ENCODE data around the gene CUX1. TPM values are rescaled to one million over a fixed set of nuclear protein-coding genes. Genes with fewer than 3 reads are reported as not detected.
"Not testable (repeated sequence)": the region's sequence is repeated elsewhere in the genome, so short reads cannot be mapped to it uniquely, and the experiment has no call there.

CUX1 gene
- total RNA-seq, 1 donor from 2014 or later: 53.3 TPM

DNA sequence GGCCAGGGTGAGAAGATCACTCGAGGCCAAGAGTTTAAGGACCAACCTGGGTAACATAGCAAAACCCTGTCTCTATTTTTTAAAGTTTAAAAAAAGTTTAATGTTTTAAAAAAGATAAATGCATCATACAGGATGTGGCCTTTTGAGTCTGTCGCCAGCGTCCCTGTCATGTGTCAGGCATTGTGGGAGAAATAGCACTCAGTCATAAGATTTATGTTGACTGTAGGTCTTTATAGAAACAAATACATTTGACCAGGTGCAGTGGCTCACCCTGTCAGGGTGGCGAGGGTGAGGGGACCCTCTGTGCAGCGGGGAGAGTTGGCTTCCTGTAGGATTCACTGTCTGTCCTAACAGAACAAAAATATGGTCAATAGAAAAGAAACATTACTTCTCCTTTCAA lies 405.8 kb downstream of the CUX1 start:
- no peak for ATAC-seq

DNA sequence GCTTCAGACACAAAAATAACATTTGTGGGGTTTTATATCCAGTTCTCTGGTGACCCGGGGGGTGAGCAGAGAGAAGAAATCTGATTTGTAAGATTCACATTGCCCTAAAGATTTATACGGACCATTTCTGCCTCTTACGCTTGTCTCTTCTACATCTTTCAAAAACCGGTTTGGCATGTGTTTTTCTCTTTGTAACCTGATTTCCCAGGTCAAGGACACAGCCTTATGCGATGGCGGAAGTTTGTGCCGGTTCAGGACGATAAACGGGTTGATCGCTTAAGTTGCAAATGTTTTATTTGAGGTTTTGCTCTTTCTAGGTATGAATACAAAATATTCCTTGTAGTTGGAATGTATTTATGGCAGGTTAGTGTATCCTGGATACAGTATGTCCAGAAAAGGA lies 407.6 kb downstream of the CUX1 start:
- no peak for ATAC-seq

DNA sequence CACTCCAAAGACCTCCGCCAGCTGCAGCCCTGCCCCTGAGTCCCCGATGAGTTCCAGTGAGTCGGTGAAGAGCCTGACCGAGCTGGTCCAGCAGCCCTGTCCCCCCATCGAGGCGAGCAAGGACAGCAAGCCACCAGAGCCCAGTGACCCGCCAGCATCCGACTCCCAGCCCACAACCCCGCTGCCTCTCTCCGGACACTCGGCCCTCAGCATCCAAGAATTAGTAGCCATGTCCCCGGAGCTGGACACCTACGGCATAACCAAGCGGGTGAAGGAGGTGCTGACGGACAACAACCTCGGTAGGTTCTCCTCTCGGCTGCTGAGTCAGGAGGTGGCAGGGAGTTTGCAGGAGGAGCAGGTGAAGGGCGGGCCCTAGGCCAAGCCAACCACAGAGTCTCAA lies 409.9 kb downstream of the CUX1 start:
- no peak for ATAC-seq

DNA sequence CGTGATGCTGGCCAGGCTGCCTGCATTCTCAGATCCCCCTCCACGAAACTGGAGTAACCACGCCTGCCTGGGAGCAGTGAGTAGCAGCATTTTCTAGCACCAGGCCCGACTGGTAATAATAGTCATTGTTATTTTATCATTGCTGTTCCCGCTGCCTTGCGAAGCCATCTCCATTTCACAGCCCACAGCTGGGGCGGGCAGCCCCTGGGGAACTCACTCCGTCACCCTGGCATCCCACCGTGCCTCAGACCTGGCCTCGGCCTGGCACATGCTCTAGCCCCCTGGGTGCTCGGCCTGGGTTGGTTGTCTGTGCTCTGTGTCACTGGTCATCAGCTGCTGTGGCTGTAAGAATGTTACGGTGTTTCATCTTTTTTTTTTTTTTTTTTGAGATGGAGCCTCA lies 411.5 kb downstream of the CUX1 start:
- no peak for ATAC-seq

DNA sequence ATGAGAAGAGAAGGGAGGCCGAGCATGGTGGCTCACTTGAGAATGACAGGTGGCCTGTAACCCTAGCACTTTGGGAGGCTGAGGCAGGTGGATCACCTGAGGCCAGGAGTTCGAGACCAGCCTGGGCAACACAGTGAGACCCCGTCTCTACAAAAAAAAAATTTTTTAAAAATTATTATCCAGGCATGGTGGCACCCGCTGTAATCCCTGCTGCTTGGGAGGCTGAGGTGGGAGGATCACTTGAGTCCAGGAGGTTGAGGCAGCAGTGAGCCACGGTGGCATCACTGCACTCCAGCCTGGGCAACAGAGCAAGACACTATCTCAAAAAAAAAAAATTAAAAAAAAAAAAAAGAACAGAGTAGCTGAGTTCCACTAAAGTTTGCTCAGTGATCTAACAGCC lies 412.7 kb downstream of the CUX1 start:
- ATAC-seq: not testable (repeated sequence)

DNA sequence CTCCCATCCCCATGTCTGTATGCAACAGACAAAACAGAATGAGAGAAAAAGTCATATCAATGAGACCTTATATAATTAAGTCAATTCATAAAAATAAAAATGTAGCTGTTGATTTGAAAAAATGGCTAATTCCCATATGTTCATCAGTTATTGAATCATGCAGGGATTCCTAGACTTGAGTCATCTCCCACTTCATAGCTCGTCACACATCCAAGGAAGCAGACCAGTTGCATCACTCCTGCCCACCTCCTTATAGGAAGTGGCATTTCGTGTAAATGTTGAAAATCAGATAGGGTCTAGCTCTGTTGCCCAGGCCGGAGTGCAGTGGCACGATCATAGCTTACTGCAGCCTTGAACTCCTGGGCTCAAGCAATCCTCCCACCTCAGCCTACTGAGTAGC lies 413.2 kb downstream of the CUX1 start:
- ATAC-seq: no peak

DNA sequence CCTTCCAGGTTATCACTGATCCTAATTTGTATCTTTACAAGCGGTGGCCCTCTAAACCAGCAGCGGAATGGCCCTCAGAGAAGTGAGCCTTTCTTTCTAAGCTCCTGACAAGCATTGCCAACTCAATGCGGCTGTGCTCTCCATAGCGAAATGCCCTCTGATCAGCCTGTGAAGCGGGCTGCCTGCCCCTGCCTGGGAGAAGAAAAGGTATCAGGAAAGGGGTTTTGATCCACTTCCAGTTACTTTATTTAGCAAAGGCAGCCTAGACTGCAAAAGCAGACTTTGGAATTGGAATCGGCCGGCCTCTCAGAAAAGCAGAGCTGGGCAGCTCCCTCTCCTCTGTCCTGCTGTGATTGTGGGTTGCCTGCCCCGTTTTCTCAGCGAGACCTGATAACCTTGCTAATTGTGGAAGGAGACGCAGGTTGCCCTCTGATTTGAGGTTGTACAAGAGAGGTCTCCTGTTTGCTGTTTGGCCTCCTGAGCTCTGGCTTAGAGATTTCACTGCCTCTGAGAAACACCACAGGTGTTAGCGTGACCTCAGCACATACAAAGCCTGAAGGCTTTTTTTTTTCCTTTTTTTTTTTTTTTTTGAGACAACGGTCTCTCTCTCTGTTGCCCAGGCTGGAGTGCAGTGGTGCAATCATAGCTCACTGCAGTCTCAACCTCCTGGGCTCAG lies 415.3 kb downstream of the CUX1 start:
- no peak for ATAC-seq

DNA sequence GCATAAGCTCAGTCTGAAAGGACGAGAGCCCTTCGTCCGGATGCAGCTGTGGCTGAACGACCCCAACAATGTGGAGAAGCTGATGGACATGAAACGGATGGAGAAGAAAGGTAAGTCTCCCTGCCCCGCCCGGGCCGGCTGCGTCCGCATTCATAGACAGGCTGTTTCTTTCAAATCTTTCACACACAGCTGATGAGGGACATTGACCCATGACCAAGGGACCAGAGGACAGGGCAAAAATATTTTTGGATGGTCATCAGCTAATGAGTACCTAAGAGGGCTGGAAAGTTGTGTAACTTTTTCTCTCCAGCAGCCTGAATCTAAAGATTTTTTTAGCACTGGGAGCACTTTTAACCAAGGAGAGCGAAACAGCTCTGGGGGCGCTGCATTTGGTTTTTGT lies 416.7 kb downstream of the CUX1 start:
- no peak for ATAC-seq

DNA sequence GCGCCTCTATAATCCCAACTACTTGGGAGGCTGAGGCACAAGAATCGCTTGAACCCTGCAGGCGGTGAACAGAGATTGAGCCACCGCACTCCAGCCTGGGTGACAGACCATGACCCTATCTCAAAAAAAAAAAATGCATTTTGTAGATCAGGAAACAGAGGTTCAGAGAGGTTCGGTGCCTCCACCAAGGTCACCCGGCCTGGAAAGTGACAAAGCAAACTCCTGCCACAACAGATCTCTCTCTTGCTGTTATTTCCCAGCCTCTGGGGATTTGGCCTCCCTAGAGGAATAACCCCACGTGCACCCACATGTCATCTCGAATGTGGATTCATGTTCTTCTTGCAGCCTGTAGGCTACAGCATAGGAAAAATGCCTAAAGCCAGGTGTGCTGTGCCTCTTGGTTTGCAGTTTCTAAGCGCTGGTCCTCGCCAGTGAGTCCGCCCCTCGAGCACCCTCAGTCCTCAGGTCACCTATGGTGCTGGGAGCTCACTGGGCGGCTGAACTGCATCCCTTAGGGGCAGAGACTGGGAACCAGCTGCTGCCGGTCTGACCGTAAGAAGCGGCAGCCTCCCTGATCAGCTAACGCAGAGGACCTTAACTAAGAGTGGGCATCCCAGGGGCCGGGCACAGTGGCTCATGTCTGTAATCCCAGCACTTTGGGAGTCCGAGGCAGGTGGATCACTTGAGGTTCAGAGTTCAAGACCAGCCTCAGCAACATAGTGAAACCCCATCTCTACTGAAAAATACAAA lies 417.6 kb downstream of the CUX1 start:
- ATAC-seq: no peak

DNA sequence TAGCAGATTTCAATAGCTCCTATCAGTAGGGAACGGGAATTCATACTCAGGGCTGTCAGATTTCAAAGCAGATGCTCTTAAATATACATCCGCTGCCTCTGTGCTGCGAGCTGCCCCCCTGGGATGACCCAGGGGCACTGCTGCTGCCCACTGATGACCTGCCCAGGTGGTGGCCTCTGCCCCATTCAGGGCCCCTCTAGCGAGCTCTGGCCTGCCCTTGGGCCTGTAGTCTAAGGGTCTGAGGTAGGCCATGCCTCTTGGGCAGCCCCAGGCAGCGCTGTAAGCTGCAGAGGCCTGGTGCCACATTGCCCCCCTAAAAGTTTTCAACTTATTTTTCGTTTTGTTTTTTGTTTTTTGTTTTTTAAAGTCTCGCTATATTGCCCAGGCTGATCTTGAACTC lies 418.7 kb downstream of the CUX1 start:
- ATAC-seq: peak; percentile 20

DNA sequence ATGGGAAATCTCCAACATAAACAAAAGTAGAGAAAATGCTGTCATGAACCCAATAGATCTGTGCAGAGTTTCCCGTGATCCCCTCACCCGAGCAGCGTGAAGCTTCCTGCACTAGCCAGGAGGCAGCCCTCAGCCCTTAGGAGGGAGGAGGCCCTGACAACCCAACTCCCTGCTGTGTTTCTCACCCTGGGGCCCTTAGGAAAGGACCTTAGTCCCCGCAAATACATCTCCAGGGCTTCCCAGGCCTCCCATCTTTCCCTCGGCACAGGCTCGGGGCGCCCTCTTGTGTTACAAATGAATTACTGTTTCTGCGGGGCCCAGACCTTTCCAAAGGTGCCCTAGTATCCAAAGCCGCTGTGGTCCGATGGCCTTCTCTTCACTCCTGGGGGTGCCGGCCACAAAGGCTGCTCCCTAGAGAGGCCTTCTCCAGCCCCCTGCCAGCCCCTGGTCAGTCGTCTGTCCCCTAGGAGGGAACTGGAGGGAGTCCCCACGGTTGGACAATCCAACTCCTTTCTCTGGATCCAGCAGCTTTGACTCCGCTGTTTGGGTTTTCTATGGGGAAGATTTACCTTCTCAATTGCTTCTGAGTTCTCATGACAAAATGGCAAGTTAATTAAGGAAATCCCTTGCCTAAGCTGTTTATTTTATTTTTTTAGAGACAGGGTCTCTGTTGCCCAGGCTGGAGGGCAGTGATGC lies 419.3 kb downstream of the CUX1 start:
- ATAC-seq: peak; percentile 81

DNA sequence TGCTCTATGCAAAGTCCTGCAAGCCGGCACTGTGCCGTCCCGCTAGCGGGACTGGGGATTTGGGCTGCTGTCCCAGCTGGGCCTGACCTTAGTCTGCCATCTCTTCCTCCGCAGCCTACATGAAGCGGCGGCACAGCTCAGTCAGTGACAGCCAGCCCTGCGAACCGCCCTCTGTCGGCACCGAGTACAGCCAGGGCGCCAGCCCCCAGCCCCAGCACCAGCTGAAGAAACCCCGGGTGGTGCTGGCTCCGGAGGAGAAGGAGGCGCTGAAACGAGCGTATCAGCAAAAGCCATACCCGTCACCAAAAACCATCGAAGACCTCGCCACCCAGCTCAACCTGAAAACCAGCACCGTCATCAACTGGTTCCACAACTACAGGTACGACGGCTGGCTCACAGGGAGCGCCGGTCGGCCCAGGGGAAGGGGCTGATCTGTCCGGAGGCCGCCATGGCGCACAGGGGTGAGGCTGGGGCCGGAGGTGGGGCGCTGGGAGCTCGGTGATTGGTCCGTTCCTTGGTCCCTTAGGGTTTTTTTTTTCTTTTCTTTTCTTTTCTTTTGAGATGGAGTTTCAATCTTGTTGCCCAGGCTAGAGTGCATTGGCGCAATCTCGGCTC lies 421.9 kb downstream of the CUX1 start:
- ATAC-seq: no peak

DNA sequence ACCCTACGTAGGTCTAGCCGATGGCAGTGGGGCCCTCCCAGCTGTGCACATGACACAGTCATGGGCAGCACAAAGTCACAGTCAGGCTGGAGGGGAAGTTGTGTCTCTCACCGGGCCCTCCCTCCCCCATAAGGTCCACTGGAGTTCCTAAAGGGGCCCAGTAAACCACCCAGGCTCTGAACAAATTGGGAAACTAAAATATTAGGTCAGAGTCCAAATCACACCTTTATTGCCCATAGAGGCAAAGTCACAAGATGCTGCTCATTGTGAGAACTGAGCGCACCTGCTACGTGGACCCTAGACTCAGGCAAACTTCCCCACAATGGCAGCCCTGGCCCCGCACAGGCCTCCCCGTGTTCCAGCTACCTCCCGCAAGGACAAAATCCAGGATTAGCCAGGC lies 424.0 kb downstream of the CUX1 start:
- no peak for ATAC-seq

DNA sequence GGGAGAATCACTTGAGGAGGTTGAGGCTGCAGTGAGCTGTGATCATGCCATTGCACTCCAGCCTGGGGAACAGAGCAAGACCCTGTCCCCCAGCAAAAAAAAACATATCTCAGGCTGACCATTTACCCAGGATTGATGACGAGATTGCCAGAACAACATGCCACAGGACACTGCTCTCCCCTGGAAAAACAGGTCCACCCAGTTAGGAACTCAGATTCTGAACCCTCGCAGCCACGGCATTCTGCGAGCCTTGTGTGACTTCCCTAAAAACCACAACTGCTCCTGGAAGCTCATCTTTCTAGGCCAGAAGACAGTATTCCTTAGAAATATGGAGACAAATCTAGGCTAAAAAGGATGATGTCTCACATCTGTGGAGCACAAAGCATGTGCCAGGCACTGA lies 427.2 kb downstream of the CUX1 start:
- no peak for ATAC-seq

DNA sequence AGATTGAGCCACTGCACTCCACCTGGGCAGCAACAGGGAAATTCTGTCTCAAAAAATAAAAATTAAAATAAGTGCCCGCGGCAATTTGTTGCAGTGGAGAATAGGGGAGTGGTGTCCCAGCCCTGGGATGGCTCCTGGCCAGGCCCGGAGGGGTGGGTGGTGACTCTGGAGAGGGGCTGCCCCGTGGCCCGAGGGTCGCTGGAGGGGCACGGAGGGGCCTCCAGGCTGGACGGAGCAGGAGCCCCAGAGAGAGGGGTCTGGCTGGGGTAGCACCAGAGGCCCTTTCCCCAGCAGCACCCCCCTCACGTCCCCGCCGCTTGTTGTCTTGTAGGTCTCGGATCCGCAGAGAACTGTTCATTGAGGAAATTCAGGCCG lies 430.6 kb downstream of the CUX1 start:
- no peak for ATAC-seq

DNA sequence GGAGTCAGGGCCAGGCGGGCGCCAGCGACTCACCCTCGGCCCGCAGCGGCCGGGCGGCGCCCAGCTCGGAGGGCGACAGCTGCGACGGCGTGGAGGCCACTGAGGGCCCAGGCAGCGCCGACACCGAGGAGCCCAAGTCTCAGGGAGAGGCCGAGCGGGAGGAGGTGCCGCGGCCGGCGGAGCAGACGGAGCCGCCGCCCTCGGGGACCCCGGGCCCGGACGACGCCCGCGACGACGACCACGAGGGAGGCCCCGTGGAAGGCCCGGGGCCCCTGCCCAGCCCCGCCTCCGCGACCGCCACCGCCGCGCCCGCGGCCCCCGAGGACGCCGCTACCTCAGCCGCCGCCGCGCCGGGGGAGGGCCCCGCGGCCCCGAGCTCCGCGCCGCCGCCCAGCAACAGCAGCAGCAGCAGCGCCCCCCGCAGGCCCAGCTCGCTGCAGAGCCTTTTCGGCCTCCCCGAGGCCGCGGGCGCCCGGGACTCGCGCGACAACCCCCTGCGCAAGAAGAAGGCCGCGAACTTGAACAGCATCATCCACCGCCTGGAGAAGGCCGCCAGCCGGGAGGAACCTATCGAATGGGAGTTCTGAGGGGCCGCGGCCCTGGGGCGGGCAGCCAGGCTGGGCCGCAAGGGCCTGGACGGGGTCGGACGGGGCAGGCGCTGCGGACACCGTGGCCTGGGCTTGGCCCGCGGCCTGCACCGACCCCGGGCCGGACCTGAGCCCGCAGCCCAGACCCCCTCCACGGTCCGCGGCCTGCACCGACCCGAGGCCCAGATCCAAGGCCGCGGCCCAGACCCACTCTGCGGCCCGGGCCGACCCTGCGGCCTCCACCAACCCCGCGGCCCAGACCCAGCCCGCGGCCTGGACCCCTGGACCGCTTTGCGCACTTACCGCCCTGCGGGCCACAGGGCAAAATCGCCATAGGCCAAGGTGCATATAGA lies 431.3 kb downstream of the CUX1 start:
- ATAC-seq: no peak

DNA sequence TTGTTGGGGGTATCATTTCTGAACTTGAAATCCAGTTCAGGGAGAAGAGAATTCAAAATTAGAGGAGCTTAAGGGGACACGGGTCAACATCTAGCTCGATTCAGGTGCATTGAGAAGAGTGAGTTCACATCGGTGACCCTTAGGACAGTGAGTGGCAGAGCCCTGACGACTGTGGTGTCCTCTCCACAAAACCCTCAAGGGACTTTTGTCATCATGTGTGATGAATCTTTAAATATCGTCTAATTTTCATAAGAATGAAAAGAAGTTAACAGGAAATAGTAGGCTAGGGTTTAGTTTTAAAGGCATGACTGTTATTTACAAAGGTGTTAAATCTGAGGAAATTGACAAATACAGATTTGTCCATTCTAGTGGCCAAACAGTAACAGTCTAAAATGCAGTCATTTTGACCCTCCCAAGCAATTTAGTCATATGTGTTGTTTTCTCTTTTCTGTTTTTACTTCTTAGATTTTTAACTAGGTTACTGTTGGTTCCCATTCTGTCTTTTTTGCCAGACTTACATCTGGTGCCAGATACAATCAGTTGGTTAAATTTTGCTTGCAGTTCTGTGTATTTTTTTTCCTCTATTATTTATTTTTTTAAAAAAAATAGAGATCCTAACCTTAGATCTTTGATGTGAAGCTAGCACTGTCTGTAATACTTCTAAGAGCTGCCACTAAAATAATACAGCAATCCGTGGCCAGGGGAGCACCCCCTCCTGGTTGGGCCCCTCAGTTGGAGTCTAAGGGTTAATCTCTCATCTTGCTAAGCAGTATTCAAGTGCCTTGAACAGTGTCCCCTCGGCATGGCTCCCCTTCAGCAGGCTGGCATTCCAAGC lies 434.3 kb downstream of the CUX1 start:
- ATAC-seq: no peak

DNA sequence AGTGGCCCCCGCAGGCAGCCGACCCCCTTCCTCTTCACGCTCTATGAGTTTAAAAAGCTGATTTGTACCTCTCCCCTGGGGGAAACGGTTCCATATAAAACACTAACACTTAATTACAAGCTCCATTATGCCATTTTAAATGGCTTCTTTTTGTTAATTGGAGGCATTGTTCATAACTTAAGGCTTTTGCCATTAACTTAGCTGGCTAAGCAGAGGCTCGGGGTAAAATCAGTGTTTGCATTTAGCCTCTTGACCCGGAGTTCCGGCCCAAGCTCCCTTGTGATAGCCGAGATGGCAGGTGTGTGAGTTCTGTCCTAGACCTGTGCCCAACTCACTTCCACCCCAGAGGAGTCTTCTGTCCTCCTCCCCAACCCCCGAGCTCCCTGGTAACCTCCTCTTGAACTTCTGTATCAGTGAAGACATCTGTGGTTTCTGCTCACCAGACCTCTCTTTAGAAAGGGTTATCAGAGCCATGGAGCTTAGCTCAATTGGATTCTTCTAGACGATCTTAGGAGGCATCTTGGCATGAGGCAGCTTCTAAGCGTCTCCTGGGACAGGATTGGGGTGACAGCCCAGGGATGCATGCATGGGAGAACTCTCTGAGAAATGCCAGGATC lies 435.0 kb downstream of the CUX1 start:
- no peak for ATAC-seq

DNA sequence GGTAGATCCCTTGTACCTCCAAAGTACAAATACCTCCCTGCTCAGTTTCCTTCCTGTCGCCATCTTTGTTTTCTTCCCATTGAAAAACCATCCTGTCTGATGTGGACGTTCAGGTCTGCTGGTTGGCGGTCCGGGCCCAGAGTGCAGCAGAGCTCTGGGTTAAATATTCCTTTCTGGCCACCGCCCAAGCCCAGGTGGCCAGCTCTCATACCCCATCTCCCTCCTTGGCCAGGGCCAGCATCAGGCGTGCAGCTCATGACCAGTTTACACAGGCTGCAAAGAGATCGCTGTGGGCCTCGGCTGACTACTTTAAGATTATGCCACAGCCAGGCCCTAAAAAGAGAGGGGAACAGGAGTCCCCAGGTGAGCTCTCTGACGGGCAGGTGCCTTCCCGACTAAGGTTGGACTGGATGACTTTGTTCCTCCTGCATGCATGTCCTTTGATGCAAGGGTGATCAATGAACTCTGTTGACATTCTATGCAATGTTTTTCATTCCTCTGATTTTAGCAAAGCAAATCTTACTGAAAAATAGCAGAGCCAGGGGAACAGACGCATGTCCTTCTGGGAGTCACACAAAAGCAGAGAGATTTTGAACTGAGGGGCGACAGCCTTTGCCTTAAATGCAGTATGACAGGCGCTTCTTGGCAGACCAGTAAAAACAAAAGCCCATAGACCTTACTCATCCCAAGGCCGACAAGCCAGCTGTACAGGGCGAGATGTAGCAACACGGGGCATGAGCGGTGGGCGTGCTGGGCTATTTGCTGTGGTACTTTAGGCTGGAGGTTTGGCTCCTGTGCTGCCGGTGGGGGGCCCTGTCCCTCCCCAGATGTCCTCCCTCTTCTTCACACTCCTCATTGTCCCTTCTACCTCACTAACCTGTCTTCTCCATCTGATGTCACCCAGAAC lies 435.9 kb downstream of the CUX1 start:
- ATAC-seq: no peak

DNA sequence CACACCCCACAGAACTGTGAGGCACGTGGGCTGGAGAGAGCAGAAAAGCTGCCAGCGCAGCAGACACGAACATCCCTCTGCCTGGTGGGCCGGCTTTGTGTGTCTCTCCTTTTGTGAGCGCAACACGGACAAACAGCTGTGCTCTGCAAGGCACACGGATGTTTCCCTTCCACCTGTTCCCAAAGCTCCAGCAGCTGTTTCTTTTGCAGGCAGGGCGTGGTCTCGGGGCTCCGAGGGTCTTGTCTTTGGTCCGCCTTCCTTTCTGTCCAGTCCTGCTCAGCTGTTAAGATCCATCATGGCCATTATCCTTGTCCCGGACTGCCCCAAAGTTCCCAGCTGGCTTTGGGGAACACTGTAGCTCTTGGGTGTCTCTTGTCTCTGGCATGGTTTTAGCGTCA lies 436.5 kb downstream of the CUX1 start:
- ATAC-seq: no peak
